Fibroblast of lung (primary cell): ENCODE measurements around the gene LIN7C. TPM values are rescaled to one million over a fixed set of nuclear protein-coding genes. Genes with fewer than 3 reads are reported as not detected.

Experiments used
- DNase-seq, 2 donors: peaks; one replicate each; pipeline versions ENCODE4 v3.0.0 to v3.0.0-alpha.2; 2010; ENCODE audit warnings: low read depth in 2 of 2
- H2AFZ ChIP-seq: 2 replicates; pipeline ENCODE4 v1.5.1; 2012; ENCODE audit warnings: low read length, control low read depth, inconsistent platforms
- H3K27ac ChIP-seq: 2 replicates; pipeline ENCODE4 v1.5.1; 2011; ENCODE audit warnings: low read length, control low read depth; ENCODE audit not compliant: insufficient read depth
- H3K27me3 ChIP-seq: 2 replicates; pipeline ENCODE4 v1.5.1; 2011; ENCODE audit warnings: mild to moderate bottlenecking, low read length; ENCODE audit not compliant: control insufficient read depth, insufficient read depth
- H3K36me3 ChIP-seq: 2 replicates; pipeline ENCODE4 v1.5.1; 2011; ENCODE audit warnings: low read length; ENCODE audit not compliant: control insufficient read depth, insufficient read depth
- H3K4me1 ChIP-seq: 2 replicates; pipeline ENCODE4 v1.5.1; 2011; ENCODE audit warnings: low read length; ENCODE audit not compliant: control insufficient read depth, insufficient read depth; ENCODE audit errors: extremely low read depth
- H3K4me2 ChIP-seq: 2 replicates; pipeline ENCODE4 v1.5.1; 2011; ENCODE audit warnings: low read length, control low read depth; ENCODE audit not compliant: insufficient read depth; ENCODE audit errors: extremely low read depth
- H3K4me3 ChIP-seq, 4 experiments: fragments of 200-600 bp in 1 of 4; sonication (generic) in 1 of 4; replicated peaks in 1 of 4; 2 replicates each; pipeline ENCODE4 v1.5.1; 2011 to 2016; ENCODE audit warnings: low read length in 4 of 4, low read depth in 3 of 4, mild to moderate bottlenecking in 3 of 4, control low read depth in 2 of 4, inconsistent platforms in 1 of 4, mixed read lengths in 1 of 4; ENCODE audit not compliant: insufficient read depth in 1 of 4; ENCODE audit errors: control extremely low read depth in 1 of 4
- H3K79me2 ChIP-seq: 2 replicates; pipeline ENCODE4 v1.5.1; 2012; ENCODE audit warnings: mild to moderate bottlenecking, low read length, inconsistent platforms; ENCODE audit not compliant: control insufficient read depth, insufficient read depth
- H3K9ac ChIP-seq: 2 replicates; pipeline ENCODE4 v1.5.1; 2011; ENCODE audit warnings: mild to moderate bottlenecking, low read length, control low read depth; ENCODE audit not compliant: insufficient read depth
- H3K9me3 ChIP-seq: 2 replicates; pipeline ENCODE4 v1.5.1; 2012; ENCODE audit warnings: low read depth, low read length; ENCODE audit not compliant: control insufficient read depth, insufficient read depth
- H4K20me1 ChIP-seq: 2 replicates; pipeline ENCODE4 v1.5.1; 2011; ENCODE audit warnings: low read length; ENCODE audit not compliant: control insufficient read depth, insufficient read depth; ENCODE audit errors: extremely low read depth
- EZH2 ChIP-seq: IDR thresholded peaks from 2 replicates; pipeline ENCODE4 v1.5.1; 2012; ENCODE audit warnings: low read length, control low read depth, mild to moderate bottlenecking; ENCODE audit errors: missing control alignments
- polyA plus RNA-seq, 2 donors: library from polyadenylated mRNA; depleted of rRNA in 1 of 2; stranded (reverse) in 1 of 2; unstranded in 1 of 2; fragments of >200 nt; gene quantifications; 2 replicates each; pipeline ENCODE4 v1.2.1, GENCODE V29; 2011 to 2012; ENCODE audit warnings: missing spikeins in 1 of 2
- total RNA-seq: library from RNA; depleted of rRNA; stranded (reverse); fragments of >200 nt; gene quantifications from 2 replicates; pipeline ENCODE4 v1.2.1, GENCODE V29; 2014
- TF ChIP-seq, protein P1 (sequence below), 2 donors: IDR thresholded peaks in 1 of 2; conservative IDR thresholded peaks in 1 of 2; 1 replicate in 1 of 2; 2 replicates in 1 of 2; pipeline ENCODE4 v1.5.1; 2011 to 2012; ENCODE audit warnings: low read length in 2 of 2, control low read depth in 1 of 2, inconsistent platforms in 1 of 2, low read depth in 1 of 2, mild to moderate bottlenecking in 1 of 2

LIN7C gene
- total and polyA plus RNA-seq, 2 donors (not counting 1 experiment from before 2014, with no cell fraction given), result 43.2 to 62.6 TPM

DNA sequence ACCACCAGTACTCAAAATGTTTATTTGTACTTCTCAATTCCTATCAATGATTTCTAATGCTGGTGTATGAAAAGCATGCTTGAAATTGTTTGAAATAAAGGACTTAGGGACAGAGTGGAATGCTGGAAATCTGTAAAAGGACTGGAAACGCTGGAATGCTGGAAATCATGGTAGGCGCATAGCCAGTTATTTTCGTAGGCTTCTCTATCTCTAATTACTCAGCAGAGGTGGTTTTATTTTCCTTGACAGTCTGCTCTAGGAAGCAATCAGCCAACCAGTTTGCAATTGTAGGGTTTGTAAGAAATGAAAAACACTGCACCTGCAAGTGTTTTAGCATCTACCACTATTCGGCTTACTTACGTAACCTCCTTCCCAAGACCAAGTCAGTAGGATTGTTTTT lies 788 bp downstream of the LIN7C start:
- H3K27ac ChIP-seq, result peak overlapping the region; percentile 94
- H3K36me3 ChIP-seq, result no peaks in the 10 kb centered on the region
- no peaks in the 10 kb centered on the region for H3K9me3 ChIP-seq
- no peaks in the 10 kb centered on the region for H3K27me3 ChIP-seq
- peaks cover 48% of the 10 kb centered on the region for H3K79me2 ChIP-seq
- H2AFZ ChIP-seq, result peak overlapping the region; percentile 93
- peak overlapping the region; percentile 93 for H3K4me2 ChIP-seq
- TF ChIP-seq EZH2, result no peak
- TF ChIP-seq, protein P1, sequence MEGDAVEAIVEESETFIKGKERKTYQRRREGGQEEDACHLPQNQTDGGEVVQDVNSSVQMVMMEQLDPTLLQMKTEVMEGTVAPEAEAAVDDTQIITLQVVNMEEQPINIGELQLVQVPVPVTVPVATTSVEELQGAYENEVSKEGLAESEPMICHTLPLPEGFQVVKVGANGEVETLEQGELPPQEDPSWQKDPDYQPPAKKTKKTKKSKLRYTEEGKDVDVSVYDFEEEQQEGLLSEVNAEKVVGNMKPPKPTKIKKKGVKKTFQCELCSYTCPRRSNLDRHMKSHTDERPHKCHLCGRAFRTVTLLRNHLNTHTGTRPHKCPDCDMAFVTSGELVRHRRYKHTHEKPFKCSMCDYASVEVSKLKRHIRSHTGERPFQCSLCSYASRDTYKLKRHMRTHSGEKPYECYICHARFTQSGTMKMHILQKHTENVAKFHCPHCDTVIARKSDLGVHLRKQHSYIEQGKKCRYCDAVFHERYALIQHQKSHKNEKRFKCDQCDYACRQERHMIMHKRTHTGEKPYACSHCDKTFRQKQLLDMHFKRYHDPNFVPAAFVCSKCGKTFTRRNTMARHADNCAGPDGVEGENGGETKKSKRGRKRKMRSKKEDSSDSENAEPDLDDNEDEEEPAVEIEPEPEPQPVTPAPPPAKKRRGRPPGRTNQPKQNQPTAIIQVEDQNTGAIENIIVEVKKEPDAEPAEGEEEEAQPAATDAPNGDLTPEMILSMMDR (conservative IDR thresholded peaks at IDR 0.05 in 1 of 2, IDR thresholded peaks at IDR 0.05 in 1 of 2; ENCODE audit: low read depth in 1 of 2, low read length in 2 of 2), result no peak
- no peaks in the 10 kb centered on the region for H4K20me1 ChIP-seq
- H3K9ac ChIP-seq, result peak overlapping the region; percentile 93
- peak overlapping the region; percentile 97 to 100 (median 98) for H3K4me3 ChIP-seq
- DNase-seq, result peak in 1 of 2 donors; percentile 52
- H3K4me1 ChIP-seq, result peaks cover 2% of the 10 kb centered on the region

DNA sequence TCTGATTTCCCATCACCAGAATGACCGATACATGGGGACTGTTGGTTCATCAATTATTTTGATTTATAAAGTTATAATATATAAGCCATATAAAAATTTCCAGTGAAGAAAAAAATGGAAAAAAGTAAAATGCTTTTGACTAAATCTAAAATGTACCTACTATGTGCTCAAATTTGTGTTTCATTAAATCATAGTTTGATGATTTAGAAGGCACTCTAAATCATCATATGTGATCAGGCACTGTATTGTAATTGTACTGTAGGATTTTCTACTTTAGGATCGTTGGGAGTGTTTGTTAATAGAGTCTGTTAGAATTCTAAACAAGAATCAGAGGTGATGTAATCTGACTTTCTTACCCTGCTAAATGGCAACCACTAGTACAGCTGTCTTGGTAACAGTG lies 2.4 kb downstream of the LIN7C start:
- Histone ChIP-seq H3K4me1 (peaks cover 2% of the 10 kb centered on the region), H3K36me3 (no peaks in the 10 kb centered on the region), H3K4me3 (no peak overlapping the region), H2AFZ (no peak overlapping the region), H3K79me2 (peaks cover 48% of the 10 kb centered on the region), H3K27ac (no peak overlapping the region), H3K27me3 (no peaks in the 10 kb centered on the region), H4K20me1 (no peaks in the 10 kb centered on the region), H3K9ac (no peak overlapping the region), H3K4me2 (no peak overlapping the region), H3K9me3 (no peaks in the 10 kb centered on the region)
- no peak for TF ChIP-seq EZH2
- TF ChIP-seq, protein P1 (conservative IDR thresholded peaks at IDR 0.05 in 1 of 2, IDR thresholded peaks at IDR 0.05 in 1 of 2; ENCODE audit: low read depth in 1 of 2, low read length in 2 of 2), result no peak
- no peak for DNase-seq

DNA sequence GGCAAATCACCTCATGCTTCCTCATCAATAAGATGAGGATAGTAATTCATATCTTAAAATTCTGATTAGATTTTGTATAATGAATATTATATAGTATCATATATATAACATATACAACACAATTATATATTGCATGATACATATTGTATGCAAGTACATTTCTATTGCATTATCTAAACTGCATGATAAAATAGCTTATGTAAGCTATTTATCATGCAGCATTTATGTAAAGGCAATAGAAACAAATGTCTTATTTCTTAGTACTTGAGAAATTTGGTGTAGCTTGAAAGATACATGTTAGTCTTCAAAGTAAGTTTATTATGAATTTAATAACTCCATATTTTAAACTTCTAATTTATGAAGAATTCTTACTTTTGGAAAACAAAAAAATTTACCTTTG lies 5.5 kb downstream of the LIN7C start:
- peaks cover 38% of the 10 kb centered on the region for H3K79me2 ChIP-seq
- H3K4me1 ChIP-seq, result peaks cover 2% of the 10 kb centered on the region
- H4K20me1 ChIP-seq, result no peaks in the 10 kb centered on the region
- no peak for DNase-seq
- H3K9me3 ChIP-seq, result no peaks in the 10 kb centered on the region
- H2AFZ ChIP-seq, result no peak overlapping the region
- H3K27me3 ChIP-seq, result no peaks in the 10 kb centered on the region
- TF ChIP-seq, protein P1 (conservative IDR thresholded peaks at IDR 0.05 in 1 of 2, IDR thresholded peaks at IDR 0.05 in 1 of 2; ENCODE audit: low read depth in 1 of 2, low read length in 2 of 2), result no peak
- no peak for TF ChIP-seq EZH2
- no peak overlapping the region for H3K4me3 ChIP-seq
- no peak overlapping the region for H3K9ac ChIP-seq
- no peaks in the 10 kb centered on the region for H3K36me3 ChIP-seq
- no peak overlapping the region for H3K4me2 ChIP-seq
- H3K27ac ChIP-seq, result no peak overlapping the region
